H1 (cell line): ENCODE data around the gene RPTOR. TPM values are rescaled to one million over a fixed set of nuclear protein-coding genes. Genes with fewer than 3 reads are reported as not detected.

Experiments
- CTCF ChIA-PET: fragments of 300-600 bp; sonication (Branson Sonifier 250); formaldehyde crosslinking; loops from one replicate; lab custom pipeline; 2021; ENCODE audit not compliant: partially characterized antibody; lab: Charles Lee
- POLR2A ChIA-PET: fragments of 300-600 bp; sonication (Branson Sonifier 250); formaldehyde crosslinking; loops from one replicate; lab custom pipeline; 2021; ENCODE audit warnings: inconsistent platforms; ENCODE audit not compliant: partially characterized antibody; lab: Charles Lee
- DNase-seq, 2 experiments: peaks; one replicate each; pipeline versions ENCODE4 v3.0.0 to v3.0.0-alpha.2; 2010 to 2022; ENCODE audit warnings: low spot score in 2 of 2, low read depth in 1 of 2, mixed read lengths in 1 of 2
- FAIRE-seq: peaks from 2 replicates; lab custom pipeline; 2011; peaks lifted over from hg19 to GRCh38; lab: Jason Lieb, UNC
- H2AFZ ChIP-seq: 2 replicates; pipeline ENCODE4 v1.8.1; 2012; ENCODE audit warnings: low read length, inconsistent platforms
- H2AK5ac ChIP-seq: 2 replicates; pipeline ENCODE4 v1.6.1; 2013; ENCODE audit warnings: low read depth, low read length
- H2BK120ac ChIP-seq: replicated peaks from 2 replicates; pipeline ENCODE3; 2013; ENCODE audit warnings: low read depth, low read length, inconsistent platforms
- H2BK12ac ChIP-seq: 2 replicates; pipeline ENCODE4 v1.6.1; 2013; ENCODE audit warnings: low read depth, low read length
- H2BK15ac ChIP-seq: 2 replicates; pipeline ENCODE4 v1.6.1; 2013; ENCODE audit warnings: low read length
- H2BK20ac ChIP-seq: 2 replicates; pipeline ENCODE4 v1.6.1; 2013; ENCODE audit warnings: low read length
- H2BK5ac ChIP-seq: 2 replicates; pipeline ENCODE4 v1.6.1; 2013; ENCODE audit warnings: low read depth, low read length
- H3K14ac ChIP-seq: 2 replicates; pipeline ENCODE4 v1.6.1; 2013; ENCODE audit warnings: inconsistent platforms; ENCODE audit not compliant: insufficient read length
- H3K18ac ChIP-seq: 2 replicates; pipeline ENCODE4 v1.6.1; 2013; ENCODE audit warnings: low read length; ENCODE audit errors: extremely low read depth
- H3K23ac ChIP-seq: 2 replicates; pipeline ENCODE4 v1.6.1; 2013; ENCODE audit warnings: inconsistent platforms; ENCODE audit not compliant: insufficient read length
- H3K23me2 ChIP-seq: 2 replicates; pipeline ENCODE4 v1.6.1; 2013; ENCODE audit warnings: low read depth, low read length
- H3K27ac ChIP-seq: 2 replicates; pipeline ENCODE4 v1.6.1; 2011; ENCODE audit warnings: low read depth, low read length, inconsistent platforms
- H3K27me3 ChIP-seq, 4 experiments: replicated peaks in 1 of 4; 1 replicate in 1 of 4; 2 replicates in 3 of 4; pipeline versions ENCODE4 v1.6.1 to v1.8.1; 2011 to 2013; ENCODE audit warnings: low read length in 3 of 4, mild to moderate bottlenecking in 3 of 4, inconsistent platforms in 2 of 4, mixed read lengths in 2 of 4, moderate library complexity in 1 of 4; ENCODE audit not compliant: control insufficient read depth in 3 of 4, insufficient read depth in 3 of 4; ENCODE audit errors: extremely low read depth in 1 of 4
- H3K36me3 ChIP-seq, 4 experiments: 2 replicates each; pipeline versions ENCODE4 v1.6.1 to v1.8.1; 2011 to 2013; ENCODE audit warnings: mild to moderate bottlenecking in 4 of 4, low read length in 3 of 4, moderate library complexity in 2 of 4, control low read depth in 1 of 4, inconsistent platforms in 1 of 4; ENCODE audit not compliant: insufficient read depth in 4 of 4, control insufficient read depth in 2 of 4
- H3K4ac ChIP-seq: replicated peaks from 2 replicates; pipeline ENCODE3; 2013; ENCODE audit warnings: low read length, low read depth, mixed read lengths, inconsistent platforms; ENCODE audit not compliant: insufficient read length
- H3K4me1 ChIP-seq, 4 experiments: replicated peaks in 1 of 4; 1 replicate in 1 of 4; 2 replicates in 3 of 4; pipeline versions ENCODE4 v1.6.1 to v1.8.1; 2011 to 2013; ENCODE audit warnings: low read length in 3 of 4, inconsistent platforms in 2 of 4, mixed read lengths in 1 of 4; ENCODE audit not compliant: insufficient read depth in 4 of 4, control insufficient read depth in 3 of 4
- H3K4me2 ChIP-seq, 2 experiments: 2 replicates each; pipeline versions ENCODE4 v1.6.1 to v1.8.1; 2011 to 2013; ENCODE audit warnings: low read depth in 2 of 2, low read length in 2 of 2, control low read depth in 1 of 2, inconsistent platforms in 1 of 2, mild to moderate bottlenecking in 1 of 2; ENCODE audit not compliant: insufficient read depth in 1 of 2
- H3K4me3 ChIP-seq, 4 experiments: fragments of 200-600, 300-600 bp in 1 of 4; sonication (generic), shearing (Covaris generic), sonication (Bioruptor Twin) in 1 of 4; 2 replicates each; pipeline versions ENCODE4 v1.5.1 to v1.8.1; 2011 to 2016; ENCODE audit warnings: low read length in 4 of 4, low read depth in 3 of 4, control low read depth in 2 of 4, inconsistent platforms in 2 of 4, mild to moderate bottlenecking in 2 of 4, mixed read lengths in 1 of 4, moderate library complexity in 1 of 4; ENCODE audit not compliant: insufficient read depth in 2 of 4; ENCODE audit errors: extremely low read depth in 1 of 4
- H3K56ac ChIP-seq: replicated peaks from 2 replicates; pipeline ENCODE3; 2013; ENCODE audit warnings: low read depth, mild to moderate bottlenecking, mixed read lengths, low read length, inconsistent platforms; ENCODE audit not compliant: insufficient read length
- H3K79me1 ChIP-seq: 2 replicates; pipeline ENCODE4 v1.6.1; 2013; ENCODE audit warnings: low read depth, low read length, control low read depth
- H3K79me2 ChIP-seq, 2 experiments: 2 replicates each; pipeline versions ENCODE4 v1.6.1 to v1.8.1; 2012 to 2013; ENCODE audit warnings: low read length in 2 of 2, mild to moderate bottlenecking in 2 of 2, inconsistent platforms in 1 of 2; ENCODE audit not compliant: insufficient read depth in 2 of 2, control insufficient read depth in 1 of 2
- H3K9ac ChIP-seq, 4 experiments: replicated peaks in 1 of 4; 1 replicate in 1 of 4; 2 replicates in 3 of 4; pipeline versions ENCODE4 v1.6.1 to v1.8.1; 2011 to 2013; ENCODE audit warnings: low read depth in 3 of 4, low read length in 3 of 4, control low read depth in 2 of 4, mild to moderate bottlenecking in 2 of 4, moderate library complexity in 2 of 4, inconsistent platforms in 1 of 4; ENCODE audit errors: extremely low read depth in 1 of 4
- H3K9me3 ChIP-seq, 2 experiments: 2 replicates each; pipeline versions ENCODE4 v1.6.1 to v1.8.1; 2012 to 2013; ENCODE audit warnings: mild to moderate bottlenecking in 2 of 2, moderate library complexity in 2 of 2, control low read depth in 1 of 2, inconsistent platforms in 1 of 2, low read depth in 1 of 2, low read length in 1 of 2, mixed read lengths in 1 of 2; ENCODE audit not compliant: insufficient read depth in 2 of 2
- H4K20me1 ChIP-seq, 2 experiments: replicated peaks in 1 of 2; 2 replicates each; pipeline versions ENCODE3 to v1.8.1; 2011 to 2013; ENCODE audit warnings: inconsistent platforms in 2 of 2, low read length in 2 of 2, mild to moderate bottlenecking in 1 of 2; ENCODE audit not compliant: insufficient read depth in 2 of 2, control insufficient read depth in 1 of 2
- H4K5ac ChIP-seq: 2 replicates; pipeline ENCODE4 v1.6.1; 2013; ENCODE audit warnings: low read length, low read depth, mixed read lengths, inconsistent platforms; ENCODE audit not compliant: insufficient read length
- H4K8ac ChIP-seq: 2 replicates; pipeline ENCODE4 v1.8.0; 2013; ENCODE audit warnings: mild to moderate bottlenecking, moderate library complexity, low read length, inconsistent platforms; ENCODE audit not compliant: insufficient read depth; ENCODE audit errors: extremely low read depth
- H4K91ac ChIP-seq: replicated peaks from 2 replicates; pipeline ENCODE3; 2013; ENCODE audit warnings: low read length, mixed read lengths, inconsistent platforms; ENCODE audit not compliant: insufficient read length
- BACH1 ChIP-seq: IDR thresholded peaks from 2 replicates; pipeline ENCODE4 v1.6.1; 2012; ENCODE audit warnings: low read length, improper control_type of control experiment
- BRCA1 ChIP-seq: IDR thresholded peaks from 2 replicates; pipeline ENCODE4 v1.6.1; 2012; ENCODE audit warnings: low read depth, low read length, improper control_type of control experiment
- CEBPB ChIP-seq: IDR thresholded peaks from 2 replicates; pipeline ENCODE4 v1.6.1; 2012; ENCODE audit warnings: low read depth, low read length
- CTBP2 ChIP-seq: IDR thresholded peaks from 2 replicates; pipeline ENCODE4 v1.7.0; 2011; ENCODE audit warnings: borderline replicate concordance, mild to moderate bottlenecking, moderate library complexity, mixed read lengths, low read length; ENCODE audit not compliant: insufficient read depth, insufficient read length
- EP300 ChIP-seq, 2 experiments: IDR thresholded peaks; 1 replicate in 1 of 2; 2 replicates in 1 of 2; pipeline ENCODE4 v1.6.1; 2011 to 2012; ENCODE audit warnings: low read depth in 2 of 2, low read length in 2 of 2, mild to moderate bottlenecking in 2 of 2, borderline replicate concordance in 1 of 2, inconsistent platforms in 1 of 2, moderate library complexity in 1 of 2
- HDAC2 ChIP-seq, 2 experiments: fragments of 300-600 bp in 1 of 2; sonication (generic) in 1 of 2; IDR thresholded peaks; 2 replicates each; pipeline ENCODE4 v1.6.1; 2011 to 2012; ENCODE audit warnings: low read depth in 2 of 2, low read length in 2 of 2, mild to moderate bottlenecking in 2 of 2, moderate library complexity in 2 of 2, borderline replicate concordance in 1 of 2, inconsistent platforms in 1 of 2
- POLR2AphosphoS5 ChIP-seq: IDR thresholded peaks from 2 replicates; pipeline ENCODE4 v1.6.1; 2011; ENCODE audit warnings: low read depth, low read length
- SAP30 ChIP-seq: fragments of 300-600 bp; sonication (generic); IDR thresholded peaks from 2 replicates; pipeline ENCODE4 v1.7.1; 2012; ENCODE audit warnings: low read length, moderate library complexity, mild to moderate bottlenecking, inconsistent platforms; ENCODE audit not compliant: insufficient read depth, insufficient replicate concordance
- SIN3A ChIP-seq, 2 experiments: IDR thresholded peaks in 1 of 2; conservative IDR thresholded peaks in 1 of 2; 2 replicates each; pipeline ENCODE4 v1.6.1; 2011 to 2012; ENCODE audit warnings: low read length in 2 of 2, improper control_type of control experiment in 1 of 2, low read depth in 1 of 2, mild to moderate bottlenecking in 1 of 2
- SP1 ChIP-seq: IDR thresholded peaks from 2 replicates; pipeline ENCODE4 v1.6.1; 2011; ENCODE audit warnings: low read depth, low read length
- SP4 ChIP-seq: IDR thresholded peaks from 2 replicates; pipeline ENCODE4 v1.6.1; 2012; ENCODE audit warnings: low read length, inconsistent platforms
- WGBS, 2 experiments: shearing (Covaris generic) in 1 of 2; methylation state at CpG; one replicate each; pipeline versions ENCODE4 v1.1.6 to v1.1.7; 2013 to 2015; ENCODE audit warnings: low lambda C conversion rate in 2 of 2, mixed read lengths in 2 of 2, inconsistent platforms in 1 of 2, low coverage in 1 of 2, missing lambda C conversion rate in 1 of 2; ENCODE audit not compliant: insufficient replicate concordance in 2 of 2, insufficient coverage in 1 of 2, insufficient read length in 1 of 2; ENCODE audit errors: extremely low coverage in 1 of 2, missing lambda C conversion rate in 1 of 2; 5-methylcytosine and 5-hydroxymethylcytosine counted together
- polyA plus RNA-seq, 7 experiments: library from polyadenylated mRNA; depleted of rRNA in 3 of 7; stranded (reverse) in 5 of 7; unstranded in 2 of 7; fragments of >200 nt in 5 of 7; fragments of 200-250 nt in 2 of 7; gene quantifications; 1 replicate in 5 of 7; 2 replicates in 1 of 7; 4 replicates in 1 of 7; pipeline versions ENCODE4 v1.2.1 to v1.2.3, GENCODE V29; 2011 to 2013; ENCODE audit warnings: missing spikeins in 2 of 7, mixed read lengths in 2 of 7
- total RNA-seq: library from RNA; stranded (reverse); fragmentation: NEBNext Ultra II Directional; extraction: Animal tissue kit (Norgen Biotek cat#: 25700); gene quantifications from 2 replicates; pipeline ENCODE4 v1.2.1, GENCODE V29; 2021
- TF ChIP-seq, protein P1 (sequence below): IDR thresholded peaks from 2 replicates; pipeline ENCODE4 v1.6.1; 2012; ENCODE audit warnings: low read length, inconsistent platforms

RPTOR gene
- total and polyA plus RNA-seq, 2 of the 8 experiments (the other 6 are each of a cell fraction or from before 2014, with no cell fraction given): 6.9 to 28.7 TPM

DNA sequence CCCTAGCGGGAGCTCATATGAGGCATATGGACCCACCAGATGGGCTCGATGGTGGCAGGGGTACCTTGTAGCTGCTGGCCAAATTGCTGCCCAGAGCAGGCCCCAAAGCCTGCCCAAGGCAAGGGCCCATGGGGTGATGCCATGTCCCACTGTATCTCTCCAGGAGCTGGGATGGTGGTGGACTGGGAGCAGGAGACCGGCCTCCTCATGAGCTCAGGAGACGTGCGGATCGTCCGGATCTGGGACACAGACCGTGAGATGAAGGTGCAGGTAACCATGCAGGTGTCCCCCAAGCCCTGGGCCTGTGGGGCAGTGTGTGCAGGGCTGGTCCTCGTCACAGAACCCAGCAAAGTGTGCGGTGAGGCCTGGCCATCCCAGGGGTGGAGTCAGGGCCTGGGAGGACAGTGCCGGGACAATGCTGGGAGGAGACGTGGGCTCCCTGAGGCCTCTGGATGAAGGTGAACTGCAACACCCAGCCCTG is 412.9 kb downstream of the RPTOR start:
- no peak overlapping the region for H3K4me3 ChIP-seq
- FAIRE-seq: no peak
- H4K91ac ChIP-seq: no peak overlapping the region
- H3K56ac ChIP-seq: no peak overlapping the region
- no peak overlapping the region for H3K9ac ChIP-seq
- no peak overlapping the region for H2BK12ac ChIP-seq
- peak overlapping the region; percentile 51; the same call in 1 of the 2 replicates for H4K8ac ChIP-seq
- no peak overlapping the region for H2AK5ac ChIP-seq
- H3K79me1 ChIP-seq: no peaks in the 10 kb centered on the region
- no peak overlapping the region for H2AFZ ChIP-seq
- no peak overlapping the region for H4K5ac ChIP-seq
- H2BK20ac ChIP-seq: no peak overlapping the region
- H3K4me2 ChIP-seq: no peak overlapping the region
- no peak overlapping the region for H3K27ac ChIP-seq
- no peak overlapping the region for H3K4ac ChIP-seq
- H3K23ac ChIP-seq: no peak overlapping the region
- no peak for DNase-seq
- CTCF ChIA-PET: interaction anchor here (0.8 to 2.9 kb wide), 10 partner anchors 9 to 501 kb away, joined by 3 to 13 read pairs (median 4); no protein-coding TSS in a partner anchor
- 92% methylated on average over 12 of the region's 12 CpGs; no CpG with 5 or more reads in 1 of the 2 experiments for whole genome bisulfite sequencing, 2 experiments
- H3K27me3 ChIP-seq: no peaks in the 10 kb centered on the region
- H3K9me3 ChIP-seq: no peaks in the 10 kb centered on the region
- H3K14ac ChIP-seq: no peak overlapping the region
- H4K20me1 ChIP-seq: peaks cover 0 to 8% of the 10 kb centered on the region in 2 experiments
- no peak overlapping the region for H3K18ac ChIP-seq
- H3K79me2 ChIP-seq: no peaks in the 10 kb centered on the region
- POLR2A ChIA-PET: no interaction called here
- H3K23me2 ChIP-seq: no peaks in the 10 kb centered on the region
- no peaks in the 10 kb centered on the region for H3K4me1 ChIP-seq
- H2BK120ac ChIP-seq: no peak overlapping the region
- H2BK15ac ChIP-seq: no peak overlapping the region
- H3K36me3 ChIP-seq: no peaks in the 10 kb centered on the region
- H2BK5ac ChIP-seq: no peak overlapping the region
- no peak for TF ChIP-seq SIN3A (conservative IDR thresholded peaks at IDR 0.05 in 1 of 2, IDR thresholded peaks at IDR 0.05 in 1 of 2; ENCODE audit: low read depth in 1 of 2, low read length in 2 of 2)
- no peak for TF ChIP-seq BRCA1
- TF ChIP-seq, protein P1, sequence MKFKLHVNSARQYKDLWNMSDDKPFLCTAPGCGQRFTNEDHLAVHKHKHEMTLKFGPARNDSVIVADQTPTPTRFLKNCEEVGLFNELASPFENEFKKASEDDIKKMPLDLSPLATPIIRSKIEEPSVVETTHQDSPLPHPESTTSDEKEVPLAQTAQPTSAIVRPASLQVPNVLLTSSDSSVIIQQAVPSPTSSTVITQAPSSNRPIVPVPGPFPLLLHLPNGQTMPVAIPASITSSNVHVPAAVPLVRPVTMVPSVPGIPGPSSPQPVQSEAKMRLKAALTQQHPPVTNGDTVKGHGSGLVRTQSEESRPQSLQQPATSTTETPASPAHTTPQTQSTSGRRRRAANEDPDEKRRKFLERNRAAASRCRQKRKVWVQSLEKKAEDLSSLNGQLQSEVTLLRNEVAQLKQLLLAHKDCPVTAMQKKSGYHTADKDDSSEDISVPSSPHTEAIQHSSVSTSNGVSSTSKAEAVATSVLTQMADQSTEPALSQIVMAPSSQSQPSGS: no peak
- TF ChIP-seq CTBP2: no peak
- TF ChIP-seq EP300 (IDR thresholded peaks at IDR 0.05; ENCODE audit: borderline replicate concordance in 1 of 2, low read depth in 2 of 2, low read length in 2 of 2): no peak
- no peak for TF ChIP-seq POLR2AphosphoS5
- TF ChIP-seq SP4: no peak
- no peak for TF ChIP-seq SP1
- TF ChIP-seq BACH1: no peak
- no peak for TF ChIP-seq HDAC2 (IDR thresholded peaks at IDR 0.05; ENCODE audit: borderline replicate concordance in 1 of 2, low read depth in 2 of 2, low read length in 2 of 2)
- TF ChIP-seq CEBPB: no peak
- TF ChIP-seq SAP30: no peak
